Measurements from ENCODE around the gene ULBP2.

GRCh38 chr6:149995235-149995750 lies 53.5 kb downstream of the ULBP2 start:
- TF ChIP-seq CTCF (IDR thresholded peaks at IDR 0.05) (no peak), POLR2A (IDR thresholded peaks at IDR 0.05) (no peak)
